Measurements from ENCODE around the gene SCGB2A2.

DNA sequence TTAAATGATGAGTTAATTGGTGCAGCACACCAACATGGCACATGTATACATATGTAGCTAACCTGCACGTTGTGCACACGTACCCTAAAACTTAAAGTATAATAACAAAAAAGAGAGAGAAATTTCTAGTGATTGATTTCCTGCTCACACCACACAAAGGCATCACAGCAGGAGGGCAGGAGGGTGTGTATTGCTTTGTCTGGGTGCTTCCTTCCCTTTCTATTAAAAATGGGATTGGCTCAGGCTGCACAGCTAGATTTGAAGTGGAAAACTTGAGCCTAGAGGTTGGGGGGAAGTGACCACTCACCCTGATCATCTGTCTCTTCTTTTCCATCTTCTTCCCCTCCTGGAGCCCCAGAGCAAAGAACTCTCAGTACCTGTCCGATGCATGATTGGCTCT, 28.9 kb upstream of the SCGB2A2 start:
- TF ChIP-seq RXRA (IDR thresholded peaks at IDR 0.05) (no peak), FOXA1 (IDR thresholded peaks at IDR 0.05) (no peak), CTCF (IDR thresholded peaks at IDR 0.05; ENCODE audit: low read depth, low read length, missing input control) (no peak), RAD21 (IDR thresholded peaks at IDR 0.05) (no peak), GABPA (IDR thresholded peaks at IDR 0.05 in 1 of 2, conservative IDR thresholded peaks at IDR 0.05 in 1 of 2) (no peak), YY1 (IDR thresholded peaks at IDR 0.05) (no peak), JUND (IDR thresholded peaks at IDR 0.05) (no peak), ZBTB33 (IDR thresholded peaks at IDR 0.05) (no peak)

All from liver (tissue), 3 donors.